Measurements from ENCODE around the gene PODXL2.
"Not testable (repeated sequence)": the region's sequence is repeated elsewhere in the genome, so short reads cannot be mapped to it uniquely, and the experiment has no call there.

The PODXL2 gene

DNA sequence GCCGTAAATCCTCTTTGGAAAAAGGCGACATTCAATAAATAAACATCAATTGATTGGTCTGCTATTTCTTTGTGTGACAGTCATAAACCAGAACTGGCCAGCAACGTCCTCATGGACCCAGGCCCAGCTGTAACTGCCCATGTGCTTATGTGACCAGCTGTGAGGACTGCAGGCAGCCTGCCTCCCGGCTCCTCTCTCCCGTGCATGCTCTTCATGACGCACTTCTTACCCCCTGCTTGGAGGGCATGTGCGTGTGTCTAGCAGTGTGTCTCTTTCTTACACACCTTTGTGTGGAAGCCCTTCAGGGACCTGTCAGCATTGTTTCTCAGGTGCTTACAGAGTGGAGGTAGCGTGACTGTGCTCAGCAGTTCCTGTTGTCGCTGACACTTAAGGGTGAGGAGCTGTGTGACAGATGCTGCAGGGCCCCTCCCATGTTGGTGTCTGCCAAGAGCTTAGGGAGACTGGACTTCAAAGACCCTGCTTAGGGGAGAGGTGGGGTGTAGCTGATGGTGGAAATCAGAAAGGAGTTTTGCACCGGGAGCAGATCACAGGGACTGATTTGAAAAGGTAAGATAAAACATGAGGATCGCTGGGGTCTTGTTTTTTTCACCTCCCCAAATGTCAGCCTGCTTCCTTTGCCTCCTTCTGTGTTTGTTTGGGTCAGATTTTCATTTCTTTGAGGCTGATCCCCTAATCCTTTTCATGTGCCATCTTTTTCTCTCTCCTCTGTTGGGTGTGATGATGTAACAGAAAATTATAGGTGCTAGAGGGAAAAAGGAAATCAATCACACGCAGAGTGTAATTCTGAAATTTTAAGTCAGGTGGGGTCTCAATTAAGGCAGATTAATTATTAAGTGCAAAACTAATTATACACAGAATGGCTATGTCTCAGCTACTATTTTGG lies 2.1 kb downstream of the PODXL2 start:
- no peak for DNase-seq (ENCODE audit: low read depth in 3 of 3)

DNA sequence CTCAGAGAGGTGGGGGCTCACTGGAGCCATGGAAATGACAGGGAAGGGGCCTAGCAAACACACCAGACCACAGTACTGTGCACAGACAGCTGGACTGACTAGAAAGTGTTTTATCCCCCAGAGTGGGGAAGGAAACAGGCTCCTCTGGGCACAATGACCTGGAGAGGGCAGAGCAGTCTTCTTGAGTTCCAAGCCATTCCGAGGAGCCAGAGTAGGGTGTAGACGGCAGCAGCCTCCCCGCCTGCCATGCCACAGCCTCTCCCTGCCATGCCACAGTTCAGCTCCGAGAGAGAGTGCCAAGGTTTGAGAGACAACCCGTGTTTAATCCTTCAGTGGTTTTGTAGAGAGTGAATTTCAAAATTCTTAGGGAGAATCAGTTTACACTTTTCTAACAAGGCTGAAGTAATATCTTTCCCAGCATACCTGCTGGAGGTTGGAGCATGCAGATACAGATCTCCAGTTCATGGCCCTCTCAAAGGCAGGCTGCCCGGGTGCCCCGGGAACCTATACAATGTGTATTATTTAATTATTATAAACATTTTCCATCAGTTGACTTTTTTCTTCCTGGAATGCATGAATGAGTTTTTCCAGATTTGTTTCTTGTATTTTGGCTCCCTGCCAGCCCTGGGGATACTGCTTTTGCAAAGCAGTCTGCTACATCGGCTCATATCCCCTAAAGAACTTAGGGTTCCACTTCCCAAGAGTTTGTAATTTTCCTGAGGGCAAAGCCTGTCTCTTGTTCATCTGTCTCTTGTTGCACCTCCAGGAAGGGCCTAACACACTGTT lies 3.2 kb downstream of the PODXL2 start:
- no peak for DNase-seq (ENCODE audit: low read depth in 3 of 3)

DNA sequence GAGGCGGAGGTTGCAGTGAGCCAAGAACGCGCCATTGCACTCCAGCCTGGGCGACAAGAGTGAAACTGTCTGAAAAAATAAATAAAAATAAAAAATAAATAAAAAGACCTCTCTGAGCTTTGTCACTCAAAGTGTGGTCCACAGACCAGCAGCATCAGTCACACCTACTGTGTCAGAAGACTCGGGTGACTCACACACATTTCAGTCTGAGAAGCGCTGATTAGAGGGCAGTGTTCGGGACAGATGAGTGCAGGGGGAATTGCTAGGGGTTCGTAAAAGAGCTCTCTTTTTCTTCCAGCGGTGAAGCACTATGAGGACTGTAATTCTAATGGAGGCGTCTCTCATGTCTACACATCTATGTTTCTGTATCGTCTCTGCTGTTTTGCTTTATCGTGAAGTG lies 5.7 kb downstream of the PODXL2 start:
- no peak for DNase-seq (ENCODE audit: low read depth in 3 of 3)

DNA sequence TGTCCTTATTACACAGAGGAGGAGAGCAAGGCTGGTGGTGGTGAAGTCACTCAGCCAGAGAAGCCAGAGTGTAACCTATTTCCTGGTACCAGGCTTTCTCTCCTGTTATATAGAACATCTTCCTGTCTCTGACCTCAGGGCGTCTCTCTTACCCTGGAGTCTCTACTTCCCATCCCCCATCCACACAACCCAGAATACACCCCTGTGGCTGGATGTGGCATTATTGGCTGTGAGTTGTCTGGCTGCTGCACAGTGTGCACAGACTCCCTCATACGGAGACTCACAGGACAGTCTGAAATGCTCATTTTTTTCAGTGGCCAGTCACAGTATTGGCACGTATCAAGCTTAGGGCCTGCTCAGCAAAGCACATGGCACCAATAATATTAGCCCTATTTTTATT lies 8.6 kb downstream of the PODXL2 start:
- DNase-seq (ENCODE audit: low read depth in 3 of 3) = no peak

DNA sequence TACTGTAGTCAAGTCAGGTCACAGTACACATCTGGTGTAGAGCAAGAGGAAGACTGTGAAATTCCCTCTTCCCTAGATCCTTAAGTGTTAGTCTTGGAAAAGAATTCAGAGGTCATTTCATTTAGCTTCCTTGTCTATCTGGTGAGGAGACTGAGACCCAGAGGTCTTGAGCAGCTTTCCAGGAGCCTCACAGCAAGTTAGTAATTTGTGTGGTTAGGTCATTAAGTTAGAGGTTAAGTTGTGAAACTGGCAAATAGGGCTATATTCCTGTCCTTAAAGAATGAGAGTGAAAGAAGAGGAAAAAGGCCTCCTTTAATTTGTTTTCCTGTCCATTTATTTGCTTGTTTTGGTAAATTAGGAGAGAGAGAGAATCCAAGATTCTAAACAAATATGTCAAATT lies 9.0 kb downstream of the PODXL2 start:
- DNase-seq (ENCODE audit: low read depth in 3 of 3) = no peak

DNA sequence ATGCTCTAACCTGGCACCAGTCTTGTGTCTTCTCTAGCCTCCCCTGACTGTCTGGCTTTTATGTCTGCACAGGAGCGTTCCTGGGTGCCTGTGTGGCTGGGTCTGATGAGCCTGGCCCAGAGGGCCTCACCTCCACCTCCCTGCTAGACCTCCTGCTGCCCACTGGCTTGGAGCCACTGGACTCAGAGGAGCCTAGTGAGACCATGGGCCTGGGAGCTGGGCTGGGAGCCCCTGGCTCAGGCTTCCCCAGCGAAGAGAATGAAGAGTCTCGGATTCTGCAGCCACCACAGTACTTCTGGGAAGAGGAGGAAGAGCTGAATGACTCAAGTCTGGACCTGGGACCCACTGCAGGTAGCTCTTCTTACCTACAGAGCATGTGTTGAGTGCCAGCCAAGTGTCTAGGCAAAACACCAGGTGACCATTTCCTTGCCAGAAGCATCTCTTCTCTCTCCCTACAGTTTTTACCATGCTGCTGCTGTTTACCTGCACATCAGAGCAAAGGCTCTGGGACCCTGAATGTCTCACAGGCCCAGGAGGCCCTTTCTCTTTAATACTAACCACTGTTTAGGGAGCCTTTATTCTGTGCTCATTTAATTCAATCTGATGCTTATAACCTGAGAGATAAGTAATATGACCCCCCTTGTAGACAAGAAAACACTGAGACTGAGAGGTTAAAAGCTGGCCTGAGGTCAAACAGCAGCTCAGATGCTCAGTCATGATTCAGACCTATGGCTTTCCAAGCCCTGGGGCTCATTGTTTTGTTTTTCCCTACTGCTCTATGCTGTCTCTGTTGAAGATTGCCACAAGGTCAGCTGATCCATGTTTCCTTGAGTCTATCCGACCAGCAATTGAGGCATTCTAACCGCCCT lies 10.4 kb downstream of the PODXL2 start:
- DNase-seq (ENCODE audit: low read depth in 3 of 3) = no peak

DNA sequence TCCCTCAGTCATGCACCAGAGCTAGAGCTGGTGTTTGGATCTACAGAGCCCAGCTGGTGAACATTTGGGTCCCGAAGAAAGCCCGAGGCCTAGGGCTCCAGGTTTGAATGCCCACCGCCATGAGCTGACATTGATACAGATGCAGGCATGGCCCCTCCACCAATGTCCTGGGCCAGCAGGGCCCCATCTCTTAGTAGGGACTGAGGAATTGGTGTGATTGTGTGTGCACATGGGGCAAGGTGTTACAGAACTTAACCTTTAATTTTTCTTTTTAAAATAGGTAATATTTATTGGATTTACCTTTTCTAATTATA lies 11.0 kb downstream of the PODXL2 start:
- no peak for DNase-seq (ENCODE audit: low read depth in 3 of 3)

DNA sequence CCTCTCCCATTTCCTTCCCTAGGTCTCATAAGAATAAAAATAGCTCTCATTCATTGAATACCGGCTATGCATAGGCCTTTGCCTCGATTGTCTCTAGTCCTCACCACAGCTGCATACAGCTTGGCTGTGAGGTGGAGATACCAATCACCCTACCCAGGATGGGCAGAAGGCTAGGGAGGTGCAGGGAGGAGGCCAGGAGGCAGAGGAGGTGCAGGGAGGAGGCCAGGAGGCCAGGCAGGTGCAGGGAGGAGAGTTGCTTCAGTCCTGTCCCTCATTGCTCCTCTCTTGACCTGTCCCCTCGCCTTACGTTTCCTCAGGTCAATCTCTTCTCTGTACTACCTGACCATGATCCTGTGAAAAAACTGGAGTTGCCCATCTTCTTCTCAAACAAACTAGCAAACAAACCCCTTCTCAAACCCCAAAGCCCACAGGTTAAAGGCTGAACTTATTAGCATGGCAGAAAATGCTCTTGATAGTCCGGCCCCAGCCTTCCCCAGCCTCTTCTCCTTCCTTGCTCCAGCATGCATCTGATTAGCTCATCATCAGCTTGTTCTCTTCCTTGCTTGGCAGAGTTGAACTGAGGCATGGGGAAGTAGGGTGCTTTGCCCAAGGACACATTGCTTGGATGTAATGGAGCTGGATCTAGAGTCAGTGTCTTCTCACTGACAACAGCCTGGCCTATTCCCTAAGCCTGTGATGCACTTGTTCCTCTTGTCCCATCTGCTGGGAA lies 15.8 kb downstream of the PODXL2 start:
- DNase-seq (ENCODE audit: low read depth in 3 of 3) = no peak

DNA sequence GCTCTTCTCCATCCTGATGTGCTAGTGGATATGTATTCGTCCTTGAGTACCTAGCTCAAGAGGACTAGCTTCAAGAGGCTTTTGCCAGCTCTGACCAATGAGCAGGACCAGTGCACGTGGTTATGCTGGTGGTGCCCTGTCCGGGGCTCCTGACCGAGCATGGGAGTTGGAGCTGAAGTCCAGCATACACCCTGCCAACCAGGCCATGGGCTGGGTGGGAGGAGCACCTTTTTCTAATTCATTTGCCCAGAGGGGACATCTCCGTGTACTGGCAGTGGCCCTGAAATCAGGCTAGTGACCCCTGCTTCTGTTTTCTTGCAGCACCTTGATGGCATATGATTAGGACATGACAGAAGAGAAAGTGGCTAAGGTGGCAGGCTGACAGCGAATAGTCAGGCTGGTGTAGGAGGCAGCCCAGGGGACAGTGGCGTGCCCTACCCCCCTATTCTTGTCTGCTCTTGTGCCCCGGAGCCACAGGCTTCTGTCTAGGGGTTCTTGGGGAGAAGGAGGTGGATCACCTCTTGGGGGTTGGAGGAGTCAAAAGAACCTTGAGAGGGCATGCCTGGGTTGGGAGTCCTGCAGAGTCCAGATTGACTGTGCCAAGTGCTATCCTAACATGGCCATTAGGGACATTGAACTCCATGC lies 16.5 kb downstream of the PODXL2 start:
- DNase-seq (ENCODE audit: low read depth in 3 of 3) = no peak

DNA sequence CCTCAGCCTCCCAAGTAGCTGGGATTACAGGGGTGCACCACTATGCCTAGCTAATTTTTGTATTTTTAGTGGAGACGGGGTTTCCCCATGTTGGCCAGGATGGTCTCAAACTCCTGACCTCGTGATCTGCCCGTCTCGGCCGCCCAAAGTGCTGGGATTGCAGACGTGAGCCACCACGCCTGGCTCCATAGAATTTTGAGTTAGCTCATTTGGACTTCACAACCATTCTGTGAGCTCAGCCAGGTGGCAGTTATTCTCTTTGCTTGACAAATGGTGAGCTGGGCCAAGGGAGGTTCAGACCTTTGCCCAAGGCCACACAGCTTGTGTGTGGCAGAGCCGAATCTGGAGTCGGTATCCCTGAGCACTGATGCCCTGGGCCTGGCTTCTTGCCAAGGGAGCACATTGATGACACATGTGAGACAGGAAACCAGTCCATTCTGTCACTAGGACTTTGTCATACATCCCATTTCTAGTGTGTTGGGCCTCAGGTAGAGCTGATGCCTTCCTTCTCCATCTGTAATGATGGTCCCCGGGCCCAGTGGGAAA lies 17.6 kb downstream of the PODXL2 start:
- DNase-seq (ENCODE audit: low read depth in 3 of 3) = no peak

DNA sequence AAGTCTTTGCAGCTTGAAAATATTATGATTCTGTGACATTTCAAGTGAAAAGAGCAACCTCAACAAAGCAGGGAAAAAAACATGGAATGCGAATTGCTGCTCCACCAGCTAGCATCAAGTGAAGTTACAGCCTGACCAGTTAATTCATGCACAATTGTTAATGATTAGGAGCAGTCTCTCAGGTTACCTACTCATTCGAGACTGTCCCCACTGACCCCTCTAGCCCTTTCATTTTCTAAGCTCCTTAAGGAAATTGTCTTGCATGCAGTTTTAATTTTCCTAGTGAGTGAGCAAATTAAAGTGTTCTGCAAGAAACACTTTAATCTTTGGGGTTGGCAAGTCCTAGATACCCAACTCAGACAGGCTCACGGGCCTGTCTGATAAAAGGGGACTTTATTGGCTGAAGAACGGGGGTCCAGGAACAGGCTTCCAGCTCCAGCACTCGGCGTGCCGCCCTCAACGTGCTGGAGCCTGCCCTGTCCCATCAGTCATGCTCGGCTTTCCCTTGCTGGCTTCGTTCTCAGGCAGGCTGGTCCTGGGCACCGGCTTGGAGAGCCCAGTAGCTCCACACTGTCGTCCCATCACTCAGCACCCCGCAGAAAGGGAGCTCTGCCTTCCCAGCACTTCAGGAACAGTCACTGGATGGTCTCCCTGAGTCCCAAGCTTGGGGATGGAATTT lies 18.3 kb downstream of the PODXL2 start:
- no peak for DNase-seq (ENCODE audit: low read depth in 3 of 3)

DNA sequence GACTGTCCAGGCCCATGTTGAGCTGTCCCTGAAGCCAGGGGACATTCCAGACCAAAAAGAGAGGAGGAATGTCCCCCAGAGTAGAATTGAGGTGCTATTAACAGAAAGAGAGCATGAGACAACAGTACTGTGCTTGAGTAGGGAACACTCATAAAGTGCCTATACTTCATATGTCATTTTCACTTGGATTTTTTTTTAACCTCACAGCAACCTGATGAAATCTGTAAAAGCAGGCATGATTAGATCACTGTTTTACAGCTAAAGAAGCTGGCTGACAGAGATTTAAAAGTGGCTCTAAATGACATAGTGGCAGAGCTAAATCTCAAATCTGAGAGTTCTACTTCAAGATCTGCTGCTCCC lies 18.8 kb downstream of the PODXL2 start:
- no peak for DNase-seq (ENCODE audit: low read depth in 3 of 3)

DNA sequence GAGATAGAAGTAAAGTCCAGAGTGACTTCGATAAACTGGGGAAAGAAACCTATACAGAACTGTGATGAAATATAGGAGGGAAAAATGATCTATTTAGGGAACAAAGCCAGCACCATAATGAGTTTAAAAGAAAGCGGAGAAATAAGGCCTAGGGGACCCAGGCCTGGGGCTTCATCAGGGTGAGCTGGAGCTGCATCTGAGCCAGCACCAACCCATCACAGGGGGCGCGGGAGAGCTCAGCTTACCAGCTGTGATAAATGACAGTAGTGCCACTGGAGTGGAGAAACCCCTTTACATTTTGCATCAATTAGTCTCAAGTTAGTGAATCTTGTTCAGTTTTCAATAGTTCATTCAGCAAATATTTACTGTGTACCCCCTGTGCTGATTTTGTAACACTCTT lies 21.3 kb downstream of the PODXL2 start:
- DNase-seq (ENCODE audit: low read depth in 3 of 3) = no peak

DNA sequence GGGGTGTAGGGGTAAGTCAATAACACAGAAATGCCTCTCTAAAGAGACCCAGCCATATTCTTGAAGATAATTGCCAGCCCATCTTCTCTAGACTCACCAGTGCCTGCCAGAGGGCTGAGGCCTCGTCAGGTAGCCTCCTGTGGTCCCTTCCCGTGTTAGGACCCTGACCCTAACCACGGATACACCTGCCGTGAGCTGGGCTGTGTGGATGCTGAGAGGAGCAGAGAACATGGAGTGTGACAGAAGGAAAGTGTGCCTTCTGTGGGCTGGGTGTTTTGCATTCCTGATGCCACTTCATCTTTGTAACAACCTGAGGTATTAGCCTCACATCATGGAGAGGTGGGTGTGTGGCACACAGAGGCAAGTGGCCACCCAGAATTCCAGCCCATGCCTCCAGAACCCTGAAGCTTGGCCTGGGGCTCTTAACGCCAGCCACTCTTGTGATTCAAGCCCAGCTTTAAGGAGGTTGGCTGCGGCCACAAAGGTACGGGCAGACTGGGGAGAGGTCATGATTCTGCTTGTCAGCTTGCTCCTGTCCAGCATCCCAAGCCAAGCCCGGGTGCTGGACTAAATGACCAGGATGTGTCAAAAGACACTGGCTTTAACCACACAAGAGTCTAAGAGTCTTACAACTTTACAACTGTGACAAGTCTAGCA lies 22.7 kb downstream of the PODXL2 start:
- DNase-seq (ENCODE audit: low read depth in 3 of 3) = no peak

DNA sequence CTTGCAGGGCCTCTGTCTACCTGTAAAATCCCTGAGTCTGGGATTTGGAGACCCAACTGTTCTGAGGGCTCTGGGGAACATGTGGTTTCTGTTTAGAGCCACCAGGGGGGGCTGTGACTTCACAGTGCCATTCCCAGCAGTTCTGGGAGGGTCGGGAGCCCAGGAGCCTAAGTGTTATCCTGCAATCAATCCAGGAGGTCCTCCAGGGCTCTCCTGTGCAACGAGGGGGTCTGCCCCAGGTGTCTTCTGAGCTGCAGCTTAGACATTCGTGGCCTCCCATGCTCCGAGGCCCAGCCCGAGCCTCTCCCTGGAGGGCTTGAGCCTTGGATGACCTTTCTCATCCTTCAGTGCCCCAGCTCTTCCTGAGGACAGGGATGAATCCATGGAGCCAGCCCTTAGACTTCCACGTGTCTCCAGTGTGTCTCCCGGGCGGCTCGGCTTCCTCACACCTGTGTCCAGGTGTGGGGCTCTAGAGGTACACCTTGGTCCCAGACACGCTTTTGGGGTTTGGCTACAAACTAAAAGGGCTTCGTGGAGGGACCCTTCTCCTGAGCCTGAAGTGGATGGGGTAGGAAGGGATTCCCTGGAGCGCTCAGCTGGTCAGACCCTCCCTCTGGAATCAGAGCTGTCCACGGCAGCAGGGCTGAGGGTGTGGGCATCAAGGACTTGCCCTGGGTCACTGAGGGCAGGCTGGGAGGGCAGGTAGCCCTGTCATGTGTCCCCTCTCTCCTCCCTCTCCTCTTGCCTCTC lies 23.4 kb downstream of the PODXL2 start:
- no peak for DNase-seq (ENCODE audit: low read depth in 3 of 3)

DNA sequence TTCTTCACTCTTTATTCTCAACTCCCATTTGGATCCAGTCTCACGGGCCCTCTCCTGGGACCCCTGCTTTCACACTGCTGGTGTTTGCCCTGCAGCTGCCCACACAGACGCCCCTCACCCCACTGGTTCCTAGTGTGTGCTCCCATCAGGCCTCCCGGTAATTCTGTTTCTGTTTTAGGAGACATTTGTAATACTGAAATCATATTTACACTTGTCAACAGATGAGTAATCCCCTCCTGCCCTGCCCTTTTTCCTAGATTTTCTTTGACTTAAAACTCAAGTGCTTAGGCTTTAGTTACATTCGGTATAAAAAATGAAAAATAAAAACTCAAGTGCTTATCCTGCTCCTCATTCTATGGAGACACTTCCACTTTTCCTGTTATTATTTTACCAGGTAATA lies 25.4 kb downstream of the PODXL2 start:
- no peak for DNase-seq (ENCODE audit: low read depth in 3 of 3)

DNA sequence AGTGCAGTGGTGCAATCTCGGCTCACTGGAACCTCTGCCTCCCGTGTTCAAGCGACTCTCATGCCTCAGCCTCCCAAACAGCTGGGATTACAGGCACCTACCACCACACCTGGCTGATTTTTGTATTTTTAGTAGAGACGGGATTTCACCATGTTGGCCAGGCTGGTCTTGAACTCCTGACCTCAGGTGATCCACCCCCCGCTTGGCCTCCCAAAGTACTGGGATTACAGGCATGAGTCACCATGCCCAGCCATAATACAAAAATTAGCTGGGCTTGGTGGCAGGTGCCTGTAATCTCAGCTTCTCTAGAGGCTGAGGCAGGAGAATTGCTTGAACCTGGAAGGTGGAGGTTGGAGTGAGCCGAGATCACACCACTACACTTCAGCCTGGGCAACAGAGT lies 26.0 kb downstream of the PODXL2 start:
- not testable (repeated sequence) for DNase-seq (ENCODE audit: low read depth in 3 of 3)

DNA sequence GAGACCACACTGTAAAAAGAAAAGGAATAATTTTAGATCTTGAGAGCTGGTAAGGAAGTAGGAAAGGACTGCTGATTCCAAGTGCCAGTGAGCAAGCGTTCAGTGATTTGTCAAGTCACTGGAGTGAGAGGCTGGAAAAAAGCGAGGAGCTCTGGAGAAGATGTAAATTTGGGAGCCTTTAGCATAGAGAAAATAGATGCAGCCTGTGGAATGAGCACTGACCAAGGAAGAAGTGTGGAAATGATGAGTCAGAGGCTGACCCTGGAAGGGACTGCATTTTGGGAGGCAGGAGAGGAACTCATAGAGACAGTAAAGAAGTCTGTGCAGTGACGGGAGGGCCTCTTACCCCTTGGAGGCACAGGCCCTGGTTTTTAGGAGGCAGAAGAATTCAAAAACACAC lies 26.7 kb downstream of the PODXL2 start:
- no peak for DNase-seq (ENCODE audit: low read depth in 3 of 3)

DNA sequence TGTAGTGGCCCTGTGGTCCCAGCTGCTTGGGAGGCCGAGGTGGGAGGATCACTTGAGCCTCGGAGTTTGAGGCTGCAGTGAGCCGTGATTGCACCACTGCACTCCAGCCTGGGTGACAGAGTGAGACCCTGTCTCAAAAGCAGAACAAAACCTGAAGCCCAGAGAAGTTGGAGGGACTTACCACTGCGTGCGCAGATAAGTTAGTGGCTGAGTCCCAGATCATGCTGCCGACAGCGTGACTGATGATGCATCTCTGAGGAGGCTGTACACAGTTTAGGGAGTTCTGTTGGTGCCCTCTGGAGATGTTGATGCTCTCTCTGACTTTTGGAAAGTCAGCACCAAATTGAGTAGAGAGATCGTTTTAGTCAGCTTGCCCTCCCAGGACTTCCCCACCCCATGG lies 27.9 kb downstream of the PODXL2 start:
- DNase-seq (ENCODE audit: low read depth in 3 of 3) = no peak
